ENCODE data around the gene SLC30A3. TPM values are rescaled to one million over a fixed set of nuclear protein-coding genes. Genes with fewer than 3 reads are reported as not detected.
A peak's percentile ranks its signal among the peaks of the same experiment; 100 is the strongest.
"Not testable (repeated sequence)": the region's sequence is repeated elsewhere in the genome, so short reads cannot be mapped to it uniquely, and the experiment has no call there.

The SLC30A3 gene
- polyA plus RNA-seq, 2 donors, result 0.08 to 0.09 TPM

DNA sequence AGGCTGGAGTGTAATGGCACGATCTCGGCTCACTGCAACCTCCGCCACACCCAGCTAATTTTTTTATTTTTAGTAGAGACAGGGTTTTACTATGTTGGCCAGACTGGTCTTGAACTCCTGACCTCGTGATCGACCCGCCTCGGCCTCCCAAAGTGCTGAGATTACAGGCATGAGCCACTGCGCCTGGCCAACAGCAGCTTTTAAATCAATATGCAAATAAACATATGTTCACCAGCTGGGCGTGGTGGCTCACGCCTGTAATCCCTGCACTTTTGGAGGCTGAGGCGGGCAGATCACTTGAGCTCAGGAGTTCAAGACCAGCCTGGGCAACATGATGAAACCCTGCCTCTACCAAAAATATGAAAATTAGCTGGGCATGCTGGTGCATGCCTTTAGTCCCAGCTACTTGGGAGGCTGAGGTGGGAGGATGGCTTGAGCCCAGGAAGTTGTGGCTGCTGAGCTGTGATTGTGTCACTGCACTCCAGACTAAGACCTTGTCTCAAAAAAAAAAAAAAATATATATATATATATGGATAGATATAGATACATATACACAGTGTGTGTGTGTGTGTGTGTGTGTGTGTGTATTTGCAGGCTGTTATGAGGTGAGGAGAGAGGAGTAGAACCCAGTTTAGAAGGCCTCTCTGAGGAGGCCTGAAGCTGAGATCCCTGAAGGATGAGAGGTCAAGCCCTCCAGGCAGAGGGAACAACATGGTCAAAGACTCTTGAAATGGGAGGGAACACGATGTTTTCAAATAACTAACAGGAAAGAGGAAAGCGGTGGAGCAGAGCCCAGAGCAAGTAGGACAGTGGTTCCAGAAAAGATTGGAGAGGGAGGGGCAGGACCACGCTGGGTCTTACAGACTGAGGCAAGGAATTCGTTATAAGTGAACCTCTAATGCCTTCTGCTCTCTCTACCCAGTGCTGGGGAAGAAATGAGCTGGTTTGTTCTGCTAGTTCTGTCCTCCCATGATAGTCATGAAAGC, 10.0 kb upstream of the SLC30A3 start:
- WGBS, 2 donors, result 71 to 76% methylated on average over 15 of the region's 15 CpGs
- H3K27me3 ChIP-seq (ENCODE audit: control insufficient read depth in 1 of 2, insufficient read depth in 2 of 2, low read length in 2 of 2); H3K27ac ChIP-seq (ENCODE audit: low read depth in 2 of 2, low read length in 1 of 2); H3K4me3 ChIP-seq (ENCODE audit: low read depth in 1 of 2, low read length in 2 of 2); H3K36me3 ChIP-seq (ENCODE audit: control insufficient read depth in 2 of 2, insufficient read depth in 2 of 2, low read length in 1 of 2); H3K9me3 ChIP-seq (ENCODE audit: control insufficient read depth in 2 of 2, insufficient read depth in 1 of 2, low read depth in 1 of 2, low read length in 1 of 2); H3K4me1 ChIP-seq (ENCODE audit: control insufficient read depth in 2 of 2, insufficient read depth in 2 of 2, low read length in 1 of 2): not testable (repeated sequence)

GRCh38 chr2:27271631-27272340, 8.9 kb upstream of the SLC30A3 start:
- WGBS, 2 donors, result 65 to 68% methylated on average over 11 of the region's 11 CpGs
- Histone ChIP-seq H3K9me3 (ENCODE audit: control insufficient read depth in 2 of 2, insufficient read depth in 1 of 2, low read depth in 1 of 2, low read length in 1 of 2) (no peaks in the 10 kb centered on the region), H3K27ac (ENCODE audit: low read depth in 2 of 2, low read length in 1 of 2) (no peak overlapping the region), H3K36me3 (ENCODE audit: control insufficient read depth in 2 of 2, insufficient read depth in 2 of 2, low read length in 1 of 2) (no peaks in the 10 kb centered on the region), H3K27me3 (ENCODE audit: control insufficient read depth in 1 of 2, insufficient read depth in 2 of 2, low read length in 2 of 2) (no peaks in the 10 kb centered on the region), H3K4me3 (ENCODE audit: low read depth in 1 of 2, low read length in 2 of 2) (no peak overlapping the region), H3K4me1 (ENCODE audit: control insufficient read depth in 2 of 2, insufficient read depth in 2 of 2, low read length in 1 of 2) (no peaks in the 10 kb centered on the region)

DNA sequence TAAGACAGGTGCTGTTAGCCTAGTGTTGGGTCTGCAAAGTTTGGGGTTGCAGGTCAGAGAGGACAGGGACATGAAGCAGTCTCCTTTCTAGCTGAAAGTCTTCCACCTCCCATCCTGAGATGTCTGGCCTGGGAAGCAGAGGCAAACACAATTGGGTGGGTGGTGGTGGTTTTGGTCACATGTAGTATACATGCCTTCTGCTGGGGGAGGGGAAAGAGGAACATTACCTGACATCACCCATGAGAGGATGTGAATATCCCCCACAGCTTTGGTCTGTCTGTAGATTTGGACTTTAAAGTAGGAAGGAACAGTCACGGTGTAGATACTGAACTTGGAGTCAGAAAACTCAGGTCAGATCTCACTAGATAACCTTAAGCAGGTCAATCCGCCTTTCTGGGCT, 7.8 kb upstream of the SLC30A3 start:
- 67 to 69% methylated on average over 2 of the region's 2 CpGs for WGBS, 2 donors
- H3K27ac ChIP-seq (ENCODE audit: low read depth in 2 of 2, low read length in 1 of 2), result no peak overlapping the region

GRCh38 chr2:27270131-27270530, 7.3 kb upstream of the SLC30A3 start:
- Histone ChIP-seq H3K4me1 (ENCODE audit: control insufficient read depth in 2 of 2, insufficient read depth in 2 of 2, low read length in 1 of 2) (peaks cover 0 to under 1% of the 10 kb centered on the region in 2 donors), H3K4me3 (ENCODE audit: low read depth in 1 of 2, low read length in 2 of 2) (no peak overlapping the region), H3K27ac (ENCODE audit: low read depth in 2 of 2, low read length in 1 of 2) (no peak overlapping the region), H3K9me3 (ENCODE audit: control insufficient read depth in 2 of 2, insufficient read depth in 1 of 2, low read depth in 1 of 2, low read length in 1 of 2) (no peaks in the 10 kb centered on the region), H3K27me3 (ENCODE audit: control insufficient read depth in 1 of 2, insufficient read depth in 2 of 2, low read length in 2 of 2) (peaks cover 0 to 6% of the 10 kb centered on the region in 2 donors), H3K36me3 (ENCODE audit: control insufficient read depth in 2 of 2, insufficient read depth in 2 of 2, low read length in 1 of 2) (no peaks in the 10 kb centered on the region)
- WGBS, 2 donors, result 68 to 70% methylated on average over 3 of the region's 3 CpGs

More for the DNA sequence above, 7.8 kb upstream of the SLC30A3 start:
- H3K9me3 ChIP-seq (ENCODE audit: control insufficient read depth in 2 of 2, insufficient read depth in 1 of 2, low read depth in 1 of 2, low read length in 1 of 2), result no peaks in the 10 kb centered on the region
- peaks cover 0 to under 1% of the 10 kb centered on the region in 2 donors for H3K27me3 ChIP-seq (ENCODE audit: control insufficient read depth in 1 of 2, insufficient read depth in 2 of 2, low read length in 2 of 2)
- no peaks in the 10 kb centered on the region for H3K4me1 ChIP-seq (ENCODE audit: control insufficient read depth in 2 of 2, insufficient read depth in 2 of 2, low read length in 1 of 2)
- H3K36me3 ChIP-seq (ENCODE audit: control insufficient read depth in 2 of 2, insufficient read depth in 2 of 2, low read length in 1 of 2), result no peaks in the 10 kb centered on the region
- no peak overlapping the region for H3K4me3 ChIP-seq (ENCODE audit: low read depth in 1 of 2, low read length in 2 of 2)

DNA sequence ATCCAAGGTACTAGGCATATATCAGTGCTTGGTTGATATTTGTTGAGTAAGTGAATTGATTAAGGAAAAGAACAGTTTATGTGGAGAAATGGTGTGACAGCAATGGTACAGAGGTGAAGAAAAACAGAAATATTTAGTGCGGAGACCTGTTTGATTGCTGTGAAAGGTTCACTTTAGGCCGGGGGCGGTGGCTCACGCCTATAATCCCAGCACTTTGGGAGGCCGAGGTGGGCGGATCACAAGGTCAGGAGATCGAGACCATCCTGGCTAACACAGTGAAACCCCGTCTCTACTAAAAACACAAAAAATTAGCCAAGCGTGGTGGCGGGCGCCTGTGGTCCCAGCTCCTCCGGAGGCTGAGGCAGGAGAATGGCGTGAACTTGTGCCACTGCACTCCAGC, 5.4 kb upstream of the SLC30A3 start:
- H3K4me3 ChIP-seq (ENCODE audit: low read depth in 1 of 2, low read length in 2 of 2); H3K9me3 ChIP-seq (ENCODE audit: control insufficient read depth in 2 of 2, insufficient read depth in 1 of 2, low read depth in 1 of 2, low read length in 1 of 2); H3K4me1 ChIP-seq (ENCODE audit: control insufficient read depth in 2 of 2, insufficient read depth in 2 of 2, low read length in 1 of 2); H3K36me3 ChIP-seq (ENCODE audit: control insufficient read depth in 2 of 2, insufficient read depth in 2 of 2, low read length in 1 of 2); H3K27ac ChIP-seq (ENCODE audit: low read depth in 2 of 2, low read length in 1 of 2): not testable (repeated sequence)
- H3K27me3 ChIP-seq (ENCODE audit: control insufficient read depth in 1 of 2, insufficient read depth in 2 of 2, low read length in 2 of 2), result peaks cover 0 to 11% of the 10 kb centered on the region in 2 donors
- 91 to 92% methylated on average over 12 to 13 of the region's 13 CpGs for WGBS, 2 donors

DNA sequence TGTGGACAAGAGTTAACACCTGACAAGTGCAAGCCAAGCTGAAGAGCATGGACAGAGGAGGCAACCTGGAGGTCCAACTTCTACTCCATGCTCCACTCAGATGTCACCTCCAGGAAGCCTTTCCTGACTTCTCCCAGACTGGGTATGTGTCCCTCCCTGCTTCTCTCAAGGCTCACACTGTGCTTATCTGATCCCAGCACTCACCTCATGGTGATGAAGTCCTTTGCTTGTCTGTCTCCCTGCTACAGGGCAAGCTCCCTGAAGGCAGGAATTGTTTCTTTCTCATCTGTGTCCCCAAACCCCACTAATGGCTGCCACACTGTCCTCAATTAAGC, 2.7 kb upstream of the SLC30A3 start:
- peaks cover 0 to 27% of the 10 kb centered on the region in 2 donors for H3K27me3 ChIP-seq (ENCODE audit: control insufficient read depth in 1 of 2, insufficient read depth in 2 of 2, low read length in 2 of 2)
- peaks cover 8 to 13% of the 10 kb centered on the region in 2 donors for H3K4me1 ChIP-seq (ENCODE audit: control insufficient read depth in 2 of 2, insufficient read depth in 2 of 2, low read length in 1 of 2)
- no peaks in the 10 kb centered on the region for H3K9me3 ChIP-seq (ENCODE audit: control insufficient read depth in 2 of 2, insufficient read depth in 1 of 2, low read depth in 1 of 2, low read length in 1 of 2)
- H3K4me3 ChIP-seq (ENCODE audit: low read depth in 1 of 2, low read length in 2 of 2), result no peak overlapping the region
- no peak overlapping the region for H3K27ac ChIP-seq (ENCODE audit: low read depth in 2 of 2, low read length in 1 of 2)
- no peaks in the 10 kb centered on the region for H3K36me3 ChIP-seq (ENCODE audit: control insufficient read depth in 2 of 2, insufficient read depth in 2 of 2, low read length in 1 of 2)

- WGBS, 2 donors, result 4% methylated on average over 55 to 56 of the region's 56 CpGs
- no peak overlapping the region for H3K27ac ChIP-seq (ENCODE audit: low read depth in 2 of 2, low read length in 1 of 2)
- H3K4me1 ChIP-seq (ENCODE audit: control insufficient read depth in 2 of 2, insufficient read depth in 2 of 2, low read length in 1 of 2), result peaks cover 8 to 13% of the 10 kb centered on the region in 2 donors
- H3K9me3 ChIP-seq (ENCODE audit: control insufficient read depth in 2 of 2, insufficient read depth in 1 of 2, low read depth in 1 of 2, low read length in 1 of 2), result no peaks in the 10 kb centered on the region
- H3K27me3 ChIP-seq (ENCODE audit: control insufficient read depth in 1 of 2, insufficient read depth in 2 of 2, low read length in 2 of 2), result peaks cover 0 to 33% of the 10 kb centered on the region in 2 donors
- no peaks in the 10 kb centered on the region for H3K36me3 ChIP-seq (ENCODE audit: control insufficient read depth in 2 of 2, insufficient read depth in 2 of 2, low read length in 1 of 2)
- peak overlapping the region in 1 of 2 donors; percentile 24 for H3K4me3 ChIP-seq (ENCODE audit: low read depth in 1 of 2, low read length in 2 of 2)
Measured at GRCh38 chr2:27264753-27265535, 2.1 kb upstream of the SLC30A3 start.

GRCh38 chr2:27264253-27264752, 1.5 kb upstream of the SLC30A3 start:
- Histone ChIP-seq H3K27me3 (ENCODE audit: control insufficient read depth in 1 of 2, insufficient read depth in 2 of 2, low read length in 2 of 2) (peaks cover 0 to 33% of the 10 kb centered on the region in 2 donors), H3K27ac (ENCODE audit: low read depth in 2 of 2, low read length in 1 of 2) (no peak overlapping the region), H3K4me1 (ENCODE audit: control insufficient read depth in 2 of 2, insufficient read depth in 2 of 2, low read length in 1 of 2) (peaks cover 8 to 13% of the 10 kb centered on the region in 2 donors), H3K9me3 (ENCODE audit: control insufficient read depth in 2 of 2, insufficient read depth in 1 of 2, low read depth in 1 of 2, low read length in 1 of 2) (no peaks in the 10 kb centered on the region), H3K4me3 (ENCODE audit: low read depth in 1 of 2, low read length in 2 of 2) (peak overlapping the region in 1 of 2 donors; percentile 24), H3K36me3 (ENCODE audit: control insufficient read depth in 2 of 2, insufficient read depth in 2 of 2, low read length in 1 of 2) (no peaks in the 10 kb centered on the region)
- WGBS, 2 donors, result 1 to 2% methylated on average over 26 to 38 of the region's 38 CpGs
